Astrocyte (in vitro differentiated cells and primary cell): Measurements from ENCODE around the gene CD101.

Source experiments
- EZH2 ChIP-seq: IDR thresholded peaks from 2 replicates; pipeline ENCODE4 v1.6.1; 2012; ENCODE audit warnings: mild to moderate bottlenecking, low read length, inconsistent platforms; ENCODE audit not compliant: insufficient read depth
- TF ChIP-seq, protein P1 (sequence below): IDR thresholded peaks from 2 replicates; pipeline ENCODE4 v1.5.1; 2011; ENCODE audit warnings: low read depth, mild to moderate bottlenecking, inconsistent platforms, low read length, moderate library complexity; ENCODE audit not compliant: insufficient read depth

GRCh38 chr1:117022114-117022513 lies 20.6 kb downstream of the CD101 start:
- TF ChIP-seq, protein P1, sequence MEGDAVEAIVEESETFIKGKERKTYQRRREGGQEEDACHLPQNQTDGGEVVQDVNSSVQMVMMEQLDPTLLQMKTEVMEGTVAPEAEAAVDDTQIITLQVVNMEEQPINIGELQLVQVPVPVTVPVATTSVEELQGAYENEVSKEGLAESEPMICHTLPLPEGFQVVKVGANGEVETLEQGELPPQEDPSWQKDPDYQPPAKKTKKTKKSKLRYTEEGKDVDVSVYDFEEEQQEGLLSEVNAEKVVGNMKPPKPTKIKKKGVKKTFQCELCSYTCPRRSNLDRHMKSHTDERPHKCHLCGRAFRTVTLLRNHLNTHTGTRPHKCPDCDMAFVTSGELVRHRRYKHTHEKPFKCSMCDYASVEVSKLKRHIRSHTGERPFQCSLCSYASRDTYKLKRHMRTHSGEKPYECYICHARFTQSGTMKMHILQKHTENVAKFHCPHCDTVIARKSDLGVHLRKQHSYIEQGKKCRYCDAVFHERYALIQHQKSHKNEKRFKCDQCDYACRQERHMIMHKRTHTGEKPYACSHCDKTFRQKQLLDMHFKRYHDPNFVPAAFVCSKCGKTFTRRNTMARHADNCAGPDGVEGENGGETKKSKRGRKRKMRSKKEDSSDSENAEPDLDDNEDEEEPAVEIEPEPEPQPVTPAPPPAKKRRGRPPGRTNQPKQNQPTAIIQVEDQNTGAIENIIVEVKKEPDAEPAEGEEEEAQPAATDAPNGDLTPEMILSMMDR = no peak
- no peak for TF ChIP-seq EZH2
